ENCODE results near the gene ZNF534.

ZNF534 gene

GRCh38 chr19:52428937-52429336 lies at the start of gene ZNF534:
Gene ZNF534, plus strand, starts transcription at chr19:52429148. Its CDS starts 2,327 bp downstream, at chr19:52431475.
- no peaks in the 10 kb centered on the region for H3K79me2 ChIP-seq (ENCODE audit: control insufficient read depth, low read length)
- H3K4me2 ChIP-seq (ENCODE audit: low read length) = no peak within 1 kb of the TSS
- H4K20me1 ChIP-seq (ENCODE audit: control insufficient read depth, insufficient read depth, low read depth, low read length) = no peaks in the 10 kb centered on the region
- TF ChIP-seq EZH2phosphoT487 (IDR thresholded peaks at IDR 0.05; ENCODE audit: borderline replicate concordance, low read length) = no peak
- no peak for TF ChIP-seq CTCF (IDR thresholded peaks at IDR 0.05; ENCODE audit: low read depth, low read length, poor library complexity, severe bottlenecking)
- no peaks in the 10 kb centered on the region for H3K9me2 ChIP-seq (replicated peaks; ENCODE audit: control insufficient read depth, low read length)
- no peaks in the 10 kb centered on the region for H3K27me3 ChIP-seq (ENCODE audit: control insufficient read depth, low read length)
- no peaks in the 10 kb centered on the region for H3K36me3 ChIP-seq (ENCODE audit: control insufficient read depth, low read length)
- H3K4me1 ChIP-seq (ENCODE audit: control insufficient read depth, low read length) = no peaks in the 10 kb centered on the region
- H3K27ac ChIP-seq (ENCODE audit: low read depth, low read length) = no peak within 1 kb of the TSS
- H3K4me3 ChIP-seq (ENCODE audit: low read length) = no peak within 1 kb of the TSS
- H3F3A ChIP-seq (ENCODE audit: control insufficient read depth, insufficient read depth) = no peaks in the 10 kb centered on the region
- H3K9me3 ChIP-seq (ENCODE audit: control insufficient read depth, insufficient read depth, low read length) = peaks cover 4% of the 10 kb centered on the region; the same call in 1 of the 2 replicates

- H3K36me3 ChIP-seq (ENCODE audit: control insufficient read depth, low read length) = no peaks in the 10 kb centered on the region
- peaks cover 8% of the 10 kb centered on the region for H3K9me3 ChIP-seq (ENCODE audit: control insufficient read depth, insufficient read depth, low read length)
- no peaks in the 10 kb centered on the region for H3K79me2 ChIP-seq (ENCODE audit: control insufficient read depth, low read length)
Measured at GRCh38 chr19:52391135-52391534, 37.8 kb upstream of the ZNF534 start.

GRCh38 chr19:52397310-52398080 lies 31.5 kb upstream of the ZNF534 start, which contains the start of gene ZNF528:
Gene ZNF528, plus strand, starts transcription at chr19:52397849. Its CDS starts 4,165 bp downstream, at chr19:52402014.
- peak within 1 kb of the TSS; percentile 37 for H3K27ac ChIP-seq (ENCODE audit: low read depth, low read length)
- no peak for TF ChIP-seq EZH2phosphoT487 (IDR thresholded peaks at IDR 0.05; ENCODE audit: borderline replicate concordance, low read length)
- no peak for TF ChIP-seq CTCF (IDR thresholded peaks at IDR 0.05; ENCODE audit: low read depth, low read length, poor library complexity, severe bottlenecking)
- no peaks in the 10 kb centered on the region for H3K79me2 ChIP-seq (ENCODE audit: control insufficient read depth, low read length)
- no peaks in the 10 kb centered on the region for H3K27me3 ChIP-seq (ENCODE audit: control insufficient read depth, low read length)
- peaks cover 27% of the 10 kb centered on the region; the same call in 1 of the 2 replicates for H3K9me3 ChIP-seq (ENCODE audit: control insufficient read depth, insufficient read depth, low read length)
- H3K4me1 ChIP-seq (ENCODE audit: control insufficient read depth, low read length) = peaks cover 10% of the 10 kb centered on the region
- no peaks in the 10 kb centered on the region for H3K9me2 ChIP-seq (replicated peaks; ENCODE audit: control insufficient read depth, low read length)
- peak within 1 kb of the TSS; percentile 74 for H3K4me3 ChIP-seq (ENCODE audit: low read length)
- no peaks in the 10 kb centered on the region for H3F3A ChIP-seq (ENCODE audit: control insufficient read depth, insufficient read depth)
- H3K4me2 ChIP-seq (ENCODE audit: low read length) = peak within 1 kb of the TSS; percentile 66
- no peaks in the 10 kb centered on the region for H3K36me3 ChIP-seq (ENCODE audit: control insufficient read depth, low read length)
- no peaks in the 10 kb centered on the region for H4K20me1 ChIP-seq (ENCODE audit: control insufficient read depth, insufficient read depth, low read depth, low read length)

More at GRCh38 chr19:52391135-52391534, 37.8 kb upstream of the ZNF534 start:
- Histone ChIP-seq H3K4me3 (ENCODE audit: low read length) (no peak overlapping the region), H3K4me1 (ENCODE audit: control insufficient read depth, low read length) (no peaks in the 10 kb centered on the region), H3K9me2 (replicated peaks; ENCODE audit: control insufficient read depth, low read length) (no peaks in the 10 kb centered on the region), H3F3A (ENCODE audit: control insufficient read depth, insufficient read depth) (no peaks in the 10 kb centered on the region), H3K27ac (ENCODE audit: low read depth, low read length) (no peak overlapping the region), H3K27me3 (ENCODE audit: control insufficient read depth, low read length) (no peaks in the 10 kb centered on the region), H3K4me2 (ENCODE audit: low read length) (no peak overlapping the region), H4K20me1 (ENCODE audit: control insufficient read depth, insufficient read depth, low read depth, low read length) (no peaks in the 10 kb centered on the region)
- TF ChIP-seq CTCF (IDR thresholded peaks at IDR 0.05; ENCODE audit: low read depth, low read length, poor library complexity, severe bottlenecking) (peak; percentile 24), EZH2phosphoT487 (IDR thresholded peaks at IDR 0.05; ENCODE audit: borderline replicate concordance, low read length) (no peak)
